ENCODE results near the gene PMS1. TPM values are rescaled to one million over a fixed set of nuclear protein-coding genes. Genes with fewer than 3 reads are reported as not detected.

The PMS1 gene
- polyA plus RNA-seq, 1 donor from 2014 or later: 50.9 TPM

- Histone ChIP-seq H3K27ac (ENCODE audit: low read length) (no peak overlapping the region), H3K4me3 (ENCODE audit: low read length) (no peak overlapping the region), H3K9ac (ENCODE audit: low read length) (no peak overlapping the region), H3K4me2 (ENCODE audit: low read length) (no peak overlapping the region), H3K9me2 (ENCODE audit: insufficient read depth, low read length) (no peaks in the 10 kb centered on the region), H3K27me3 (ENCODE audit: insufficient read depth, low read depth, low read length) (no peaks in the 10 kb centered on the region), H3K9me3 (ENCODE audit: low read length) (no peaks in the 10 kb centered on the region), H2AFZ (ENCODE audit: low read depth, low read length) (no peak overlapping the region), H3K36me3 (ENCODE audit: insufficient read depth, low read length) (peaks cover 7% of the 10 kb centered on the region), H3K79me2 (replicated peaks; ENCODE audit: insufficient read depth, low read length) (no peaks in the 10 kb centered on the region), H4K20me1 (ENCODE audit: insufficient read depth) (no peaks in the 10 kb centered on the region), H3F3A (ENCODE audit: insufficient read depth, low read length, poor library complexity, severe bottlenecking) (no peaks in the 10 kb centered on the region)
- no peak for TF ChIP-seq SMC3 (conservative IDR thresholded peaks at IDR 0.05; ENCODE audit: poor library complexity)
- TF ChIP-seq TAF1 (IDR thresholded peaks at IDR 0.05; ENCODE audit: low read depth): no peak
- TF ChIP-seq EP300 (conservative IDR thresholded peaks at IDR 0.05; ENCODE audit: poor library complexity, severe bottlenecking): no peak
- TF ChIP-seq POLR2AphosphoS5 (IDR thresholded peaks at IDR 0.05): no peak
- TF ChIP-seq EZH2 (IDR thresholded peaks at IDR 0.05; ENCODE audit: borderline replicate concordance, insufficient read depth, low read length, poor library complexity, severe bottlenecking): no peak
- TF ChIP-seq CTCF (IDR thresholded peaks at IDR 0.05; ENCODE audit: poor library complexity, severe bottlenecking): no peak
- TF ChIP-seq MXI1 (conservative IDR thresholded peaks at IDR 0.05; ENCODE audit: poor library complexity, severe bottlenecking): no peak
- TF ChIP-seq RAD21 (conservative IDR thresholded peaks at IDR 0.05): no peak
- no peak for TF ChIP-seq REST (IDR thresholded peaks at IDR 0.05; ENCODE audit: borderline replicate concordance)
Observed at GRCh38 chr2:189870381-189871085, 86.3 kb downstream of the PMS1 start.

GRCh38 chr2:189873696-189874095 lies 89.4 kb downstream of the PMS1 start:
- no peak overlapping the region for H2AFZ ChIP-seq (ENCODE audit: low read depth, low read length)
- no peaks in the 10 kb centered on the region for H3K9me3 ChIP-seq (ENCODE audit: low read length)
- no peak overlapping the region for H3K4me3 ChIP-seq (ENCODE audit: low read length)
- no peaks in the 10 kb centered on the region for H3K79me2 ChIP-seq (replicated peaks; ENCODE audit: insufficient read depth, low read length)
- no peak overlapping the region for H3K4me2 ChIP-seq (ENCODE audit: low read length)
- H3K27ac ChIP-seq (ENCODE audit: low read length): no peak overlapping the region
- no peak for TF ChIP-seq MXI1 (conservative IDR thresholded peaks at IDR 0.05; ENCODE audit: poor library complexity, severe bottlenecking)
- TF ChIP-seq SMC3 (conservative IDR thresholded peaks at IDR 0.05; ENCODE audit: poor library complexity): no peak
- TF ChIP-seq EP300 (conservative IDR thresholded peaks at IDR 0.05; ENCODE audit: poor library complexity, severe bottlenecking): no peak
- no peak for TF ChIP-seq RAD21 (conservative IDR thresholded peaks at IDR 0.05)
- TF ChIP-seq EZH2 (IDR thresholded peaks at IDR 0.05; ENCODE audit: borderline replicate concordance, insufficient read depth, low read length, poor library complexity, severe bottlenecking): no peak
- TF ChIP-seq POLR2AphosphoS5 (IDR thresholded peaks at IDR 0.05): no peak
- no peak for TF ChIP-seq REST (IDR thresholded peaks at IDR 0.05; ENCODE audit: borderline replicate concordance)
- TF ChIP-seq TAF1 (IDR thresholded peaks at IDR 0.05; ENCODE audit: low read depth): no peak
- no peak overlapping the region for H3K9ac ChIP-seq (ENCODE audit: low read length)
- no peaks in the 10 kb centered on the region for H4K20me1 ChIP-seq (ENCODE audit: insufficient read depth)
- H3K27me3 ChIP-seq (ENCODE audit: insufficient read depth, low read depth, low read length): no peaks in the 10 kb centered on the region
- no peaks in the 10 kb centered on the region for H3F3A ChIP-seq (ENCODE audit: insufficient read depth, low read length, poor library complexity, severe bottlenecking)
- no peaks in the 10 kb centered on the region for H3K9me2 ChIP-seq (ENCODE audit: insufficient read depth, low read length)
- H3K36me3 ChIP-seq (ENCODE audit: insufficient read depth, low read length): no peaks in the 10 kb centered on the region
